Forelimb muscle (tissue), 1 donor: Measurements from ENCODE around the gene RALGPS2. TPM values are rescaled to one million over a fixed set of nuclear protein-coding genes. Genes with fewer than 3 reads are reported as not detected.

Experiments
- DNase-seq: peaks from one replicate; pipeline ENCODE4 v3.0.0-alpha.2; 2013; ENCODE audit warnings: low read depth
- polyA plus RNA-seq: library from polyadenylated mRNA; unstranded; fragments of 120-200 nt; gene quantifications from one replicate; pipeline ENCODE4 v1.2.1, GENCODE V29; 2013; ENCODE audit not compliant: insufficient read length

Gene RALGPS2
- polyA plus RNA-seq, 1 donor = 39.6 TPM

DNA sequence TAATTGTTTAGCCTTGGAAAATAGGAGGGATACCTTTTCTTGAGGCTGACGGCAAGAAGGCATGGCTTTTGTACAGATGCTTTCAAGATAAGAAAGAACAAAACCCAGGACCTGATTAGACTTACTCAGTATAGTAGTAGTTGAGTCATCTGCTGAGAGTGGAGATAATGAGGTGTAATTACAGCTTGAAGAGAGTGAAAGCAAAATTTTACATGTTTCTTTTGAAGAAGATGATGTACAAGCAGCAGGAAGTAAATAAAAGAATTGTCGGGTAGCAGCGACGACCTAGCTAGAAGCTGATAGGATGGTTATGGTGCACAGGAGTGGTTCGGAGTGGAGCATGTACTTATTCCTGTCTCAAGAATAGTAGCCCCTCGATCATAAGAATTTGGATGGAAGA is 139.3 kb downstream of the RALGPS2 start:
- no peak for DNase-seq

DNA sequence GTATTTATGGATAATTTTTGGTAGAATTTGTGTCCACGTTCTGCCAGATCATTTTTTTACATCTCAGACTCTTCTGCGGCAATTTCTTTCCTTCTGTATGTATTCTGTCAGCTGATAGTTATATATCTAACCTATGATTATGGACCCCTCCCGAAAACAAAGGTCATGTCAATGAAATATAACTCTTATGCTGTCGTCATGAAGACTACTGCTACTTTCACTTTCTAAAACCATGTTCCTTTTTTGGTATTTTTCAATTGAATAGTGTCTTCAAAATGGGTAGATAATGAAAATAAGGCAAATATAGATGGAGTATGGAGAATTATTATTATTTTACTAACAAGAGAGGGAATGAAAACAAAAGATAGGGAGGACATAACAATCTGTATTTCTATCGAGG is 142.6 kb downstream of the RALGPS2 start:
- DNase-seq = peak; percentile 58

DNA sequence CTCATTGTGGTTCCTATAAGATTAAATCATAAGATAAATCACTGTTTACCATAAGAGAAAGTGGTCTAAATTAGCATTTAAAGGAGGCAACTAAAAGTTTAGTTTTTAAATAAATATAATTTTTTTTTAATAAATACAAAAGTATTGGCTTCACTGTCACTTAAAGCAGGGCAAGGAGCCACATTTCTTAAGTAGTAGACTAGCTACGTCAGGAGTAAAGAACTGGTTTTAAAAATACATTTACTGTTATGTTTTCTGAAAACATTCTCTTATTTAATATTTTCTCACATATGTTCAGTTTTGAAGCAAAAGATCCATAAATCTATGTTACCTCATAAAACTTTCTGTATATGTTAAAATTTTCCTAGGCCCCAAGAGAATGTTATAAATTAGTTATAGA is 143.7 kb downstream of the RALGPS2 start:
- DNase-seq = no peak

DNA sequence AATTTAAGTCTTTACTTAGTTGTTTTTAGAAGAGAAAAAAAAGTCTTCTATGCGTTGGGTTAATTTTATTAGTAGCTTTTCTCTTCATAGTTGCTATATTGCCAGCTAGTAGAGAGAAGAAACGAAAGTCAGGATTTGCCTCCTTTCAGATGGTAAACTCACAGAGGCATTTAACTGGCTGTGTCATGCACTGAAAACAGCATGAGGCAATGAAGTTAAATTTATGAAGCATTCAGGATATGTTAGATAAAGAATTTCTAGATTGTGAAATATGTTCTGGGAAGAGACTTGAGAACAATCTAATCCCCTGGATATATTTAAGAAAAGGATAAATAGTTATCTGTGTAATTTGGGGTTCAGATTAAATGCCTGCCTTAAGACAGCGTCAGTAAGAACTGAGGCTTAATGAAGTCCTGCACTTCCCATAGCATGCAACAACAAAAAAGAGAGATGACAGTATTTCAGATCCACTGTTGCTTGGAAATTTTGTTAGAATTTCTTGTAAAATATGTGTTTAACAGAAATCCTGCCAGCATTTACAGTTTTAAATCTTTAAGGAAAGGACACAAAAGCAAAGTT is 144.2 kb downstream of the RALGPS2 start:
- no peak for DNase-seq

DNA sequence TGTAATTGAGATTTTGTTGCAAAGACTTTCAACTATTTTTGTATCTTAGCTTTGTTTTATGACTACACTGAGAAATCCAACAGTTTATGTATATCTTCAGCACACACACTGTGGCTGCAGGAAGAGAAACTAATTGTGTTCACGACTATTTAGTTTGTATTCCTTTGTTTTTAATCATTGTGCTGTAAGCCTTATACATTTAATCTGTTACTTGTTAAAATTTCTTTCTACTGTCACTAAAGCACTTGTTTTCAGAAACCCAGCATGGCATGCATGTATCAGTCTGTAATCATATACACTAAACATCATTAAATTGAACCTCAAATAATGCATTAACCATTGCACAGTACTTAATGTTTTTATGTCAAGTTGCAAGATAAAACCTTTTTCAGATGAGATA is 145.2 kb downstream of the RALGPS2 start:
- no peak for DNase-seq

DNA sequence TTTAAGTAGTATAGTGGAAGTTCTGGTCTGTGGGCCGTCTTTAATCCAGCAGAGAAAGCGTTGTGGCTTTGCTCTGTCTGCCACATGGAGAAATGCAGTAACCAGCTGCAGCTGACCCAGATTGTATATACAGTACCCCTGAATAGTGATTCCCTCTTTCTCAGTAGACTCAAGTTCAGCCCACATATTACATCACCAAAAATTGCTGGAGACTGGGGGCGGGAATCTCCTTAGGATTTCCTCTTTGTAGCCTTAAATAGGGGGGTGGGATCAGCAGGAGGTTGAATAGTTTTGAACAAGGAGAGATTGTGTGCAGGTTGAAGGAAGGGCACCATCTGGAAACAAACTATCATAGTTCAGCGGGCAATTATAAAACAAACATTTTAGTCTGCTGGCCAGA is 145.9 kb downstream of the RALGPS2 start, which contains the start of gene ANGPTL1:
TSS of gene ANGPTL1 (minus strand) at position 134 of the 400 bp plus-strand sequence. CDS start 5,301 bp downstream, outside the sequence.
- DNase-seq = peak; percentile 77

DNA sequence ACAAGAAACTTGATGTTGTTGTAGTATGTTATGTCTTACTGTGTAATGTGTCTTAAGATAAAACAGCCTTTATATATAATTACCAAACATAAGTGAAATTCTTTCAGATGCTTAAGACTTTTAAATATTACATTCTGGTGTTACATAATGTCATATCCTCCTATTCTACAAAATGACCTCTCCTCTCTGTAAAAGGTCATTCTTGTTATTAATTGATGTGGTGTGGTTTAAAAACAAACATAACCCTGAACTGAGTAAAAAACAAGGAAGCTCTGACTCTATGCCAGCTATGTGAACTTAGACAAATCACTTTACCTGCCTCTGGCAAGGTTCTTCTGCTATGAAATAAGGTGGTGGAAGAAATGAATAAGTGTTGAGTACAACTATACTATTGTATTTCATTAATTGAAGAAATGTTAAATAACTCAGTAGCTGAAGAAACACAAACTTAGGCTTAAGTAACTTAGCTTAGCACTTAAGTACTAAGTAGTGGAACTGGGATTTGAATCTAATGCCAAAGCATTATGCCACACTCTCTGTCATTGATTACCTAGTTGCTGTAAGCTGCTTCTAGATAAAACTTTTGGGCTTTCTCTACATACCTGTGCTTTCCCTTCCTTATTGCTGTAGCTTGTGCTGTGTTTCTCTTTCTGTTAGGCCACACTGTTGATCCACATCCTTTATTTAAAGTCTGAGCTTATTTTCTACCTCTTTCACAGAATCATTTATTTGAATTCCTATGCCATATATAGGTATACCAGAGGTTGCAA is 146.7 kb downstream of the RALGPS2 start:
- DNase-seq = no peak

DNA sequence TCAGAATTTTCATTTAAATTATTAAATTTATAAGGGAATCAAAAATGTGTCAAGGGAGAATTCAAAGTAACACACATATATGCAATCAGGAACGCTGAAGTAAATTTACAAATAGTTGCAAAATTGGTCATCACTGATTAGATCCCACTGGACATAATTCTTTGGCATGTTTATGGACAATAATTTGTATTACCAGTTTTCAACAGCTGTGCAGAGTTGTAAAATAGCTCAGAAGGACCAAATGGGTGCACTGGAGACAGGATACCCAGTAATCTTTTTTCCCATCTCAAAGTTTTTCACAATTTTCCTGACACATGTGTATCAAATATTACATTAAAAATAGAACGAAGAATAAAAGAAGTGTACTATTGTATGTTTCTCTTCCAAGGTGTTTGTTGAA is 149.9 kb downstream of the RALGPS2 start:
- DNase-seq = no peak

DNA sequence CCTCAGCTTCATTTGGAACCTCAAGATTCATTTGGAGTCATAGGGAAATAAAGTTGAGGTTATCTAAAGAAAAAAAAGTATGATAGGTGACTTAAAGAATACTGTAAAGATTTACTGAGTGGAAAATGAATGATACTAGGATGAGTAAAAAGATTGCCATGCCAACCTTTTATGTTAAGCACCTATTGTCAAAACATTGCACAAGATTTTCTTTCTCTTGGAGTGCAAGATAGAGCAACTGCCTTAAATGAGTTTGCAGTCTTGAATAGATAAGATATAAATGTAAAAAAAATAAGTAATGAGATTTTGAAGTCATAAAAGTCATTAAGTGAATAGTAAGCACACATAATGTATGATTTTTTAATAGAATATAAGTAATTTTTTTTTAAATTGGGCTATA is 150.9 kb downstream of the RALGPS2 start:
- DNase-seq = no peak

DNA sequence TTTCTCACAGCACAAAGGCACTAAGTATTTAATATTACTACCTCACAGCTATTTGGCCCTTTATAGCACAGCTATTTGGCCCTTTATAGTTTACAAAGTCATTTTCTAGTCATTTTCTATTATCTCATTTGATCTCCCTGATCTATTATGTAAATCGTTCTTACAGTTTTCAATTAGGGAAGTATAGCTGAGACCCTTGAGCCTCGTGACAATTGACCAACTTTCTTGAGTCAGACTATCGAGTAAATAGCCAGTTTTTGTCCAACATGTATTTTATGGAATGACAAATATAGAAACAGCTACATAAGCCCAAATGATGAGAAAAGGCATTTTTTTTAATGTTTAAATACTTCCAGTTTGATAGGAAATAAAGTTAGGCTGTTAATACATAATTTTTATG is 152.9 kb downstream of the RALGPS2 start:
- DNase-seq = no peak

DNA sequence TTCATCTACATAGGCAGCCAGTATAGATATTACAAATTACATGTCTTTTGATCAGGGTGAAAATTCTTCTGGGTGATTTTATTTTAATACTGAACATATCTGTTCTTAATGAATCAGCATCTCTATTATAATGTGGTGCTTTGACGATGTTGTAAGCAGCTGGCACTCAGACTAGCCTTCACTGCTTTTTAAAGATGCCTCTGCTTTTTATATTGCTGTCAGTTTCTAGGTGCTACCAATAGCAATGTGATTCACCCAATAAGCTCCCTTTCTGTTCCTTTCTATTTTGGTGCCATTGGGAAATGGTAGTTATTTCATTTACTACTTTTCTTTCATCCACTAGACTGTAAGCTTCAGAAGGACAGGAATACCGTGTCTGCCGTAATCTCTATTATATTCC is 156.9 kb downstream of the RALGPS2 start:
- DNase-seq = no peak

DNA sequence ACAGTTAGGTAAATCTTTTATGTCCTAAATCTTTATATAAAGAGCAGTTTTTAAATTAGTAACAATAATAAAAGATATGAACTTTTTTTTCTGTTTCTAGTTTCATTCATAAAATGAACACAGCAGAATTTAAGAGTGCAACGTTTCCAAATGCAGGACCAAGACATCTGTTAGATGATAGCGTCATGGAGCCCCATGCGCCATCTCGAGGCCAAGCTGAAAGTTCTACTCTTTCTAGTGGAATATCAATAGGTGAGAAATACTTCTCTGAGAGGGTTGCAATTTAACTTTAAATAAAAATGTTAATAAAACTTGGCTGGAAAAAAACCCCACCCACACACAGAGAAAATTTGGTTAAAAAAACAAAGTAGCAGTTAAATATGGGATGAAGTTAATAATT is 160.8 kb downstream of the RALGPS2 start:
- DNase-seq = no peak

DNA sequence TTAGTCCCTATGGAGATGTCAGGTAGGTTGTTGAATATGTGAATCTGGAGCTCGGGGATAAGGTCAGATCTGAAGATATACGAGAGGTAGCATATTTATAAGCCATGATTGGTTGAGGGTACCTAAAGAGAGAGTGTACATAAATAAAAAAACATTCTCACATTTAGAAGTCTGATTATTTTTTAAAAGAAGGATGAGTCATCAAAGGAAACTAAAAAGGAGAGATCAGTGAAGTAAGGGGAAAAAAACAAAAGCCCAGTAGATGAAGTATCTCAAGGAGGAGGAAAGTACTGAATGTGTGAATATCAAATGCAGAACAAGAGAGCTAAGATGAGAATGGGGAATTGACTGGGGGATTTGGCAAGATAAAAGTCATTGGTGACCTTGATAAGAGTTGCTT is 161.5 kb downstream of the RALGPS2 start:
- no peak for DNase-seq

DNA sequence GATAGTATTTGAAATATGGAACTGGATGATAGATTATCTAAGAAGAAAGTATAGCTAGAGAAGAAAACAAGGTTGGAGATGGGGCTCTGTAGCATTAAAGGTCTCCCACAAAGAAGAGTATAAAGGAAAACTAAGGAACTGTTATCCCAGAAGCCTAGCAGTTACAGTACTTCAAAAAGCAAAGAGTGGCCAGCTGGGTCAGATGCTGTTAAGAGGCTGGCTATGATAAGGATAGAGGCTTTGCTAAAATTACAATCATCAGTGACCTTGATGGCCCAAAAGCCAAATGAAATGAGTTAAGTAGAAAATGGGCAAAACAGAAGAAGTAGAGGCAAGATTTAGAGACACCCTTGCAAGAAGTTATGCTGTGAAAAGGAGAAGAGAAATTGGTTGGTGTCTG is 170.9 kb downstream of the RALGPS2 start:
- DNase-seq = no peak

DNA sequence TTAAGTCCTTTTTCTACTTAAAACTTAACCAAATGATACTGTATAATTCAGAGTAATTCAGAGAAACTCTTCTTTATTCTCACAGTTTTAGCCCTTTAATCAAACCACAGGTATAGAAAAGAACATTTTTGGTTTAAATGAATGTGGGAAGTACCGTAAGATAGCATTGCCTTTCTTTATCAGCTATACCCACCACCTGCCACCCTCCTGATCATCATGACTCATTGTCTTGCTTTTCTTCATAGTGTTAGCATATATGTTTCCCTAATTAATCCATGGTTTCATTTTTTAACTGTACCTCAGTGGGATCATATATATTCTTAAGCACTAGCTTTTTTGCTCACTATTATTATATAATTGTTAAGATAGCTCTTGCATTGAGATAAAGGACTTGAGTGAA is 173.4 kb downstream of the RALGPS2 start:
- no peak for DNase-seq

DNA sequence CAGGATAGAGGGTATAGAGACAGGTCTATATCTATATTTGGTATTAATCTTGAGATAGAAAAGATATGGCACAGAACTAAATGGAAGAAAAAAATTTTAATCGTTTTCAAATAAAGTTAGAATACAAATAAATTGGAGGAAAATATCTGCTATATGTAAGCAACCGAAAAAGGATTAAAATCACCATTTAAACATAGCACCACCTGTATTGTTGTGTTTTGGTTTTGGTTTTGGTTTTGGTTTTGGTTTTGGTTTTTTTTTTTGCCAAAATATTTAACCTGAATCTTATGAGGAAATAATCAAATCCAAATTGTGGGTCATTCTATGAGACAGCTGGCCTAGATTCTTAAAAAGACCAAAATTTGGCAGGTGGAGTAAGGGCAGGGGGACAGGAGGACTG is 174.4 kb downstream of the RALGPS2 start:
- no peak for DNase-seq

DNA sequence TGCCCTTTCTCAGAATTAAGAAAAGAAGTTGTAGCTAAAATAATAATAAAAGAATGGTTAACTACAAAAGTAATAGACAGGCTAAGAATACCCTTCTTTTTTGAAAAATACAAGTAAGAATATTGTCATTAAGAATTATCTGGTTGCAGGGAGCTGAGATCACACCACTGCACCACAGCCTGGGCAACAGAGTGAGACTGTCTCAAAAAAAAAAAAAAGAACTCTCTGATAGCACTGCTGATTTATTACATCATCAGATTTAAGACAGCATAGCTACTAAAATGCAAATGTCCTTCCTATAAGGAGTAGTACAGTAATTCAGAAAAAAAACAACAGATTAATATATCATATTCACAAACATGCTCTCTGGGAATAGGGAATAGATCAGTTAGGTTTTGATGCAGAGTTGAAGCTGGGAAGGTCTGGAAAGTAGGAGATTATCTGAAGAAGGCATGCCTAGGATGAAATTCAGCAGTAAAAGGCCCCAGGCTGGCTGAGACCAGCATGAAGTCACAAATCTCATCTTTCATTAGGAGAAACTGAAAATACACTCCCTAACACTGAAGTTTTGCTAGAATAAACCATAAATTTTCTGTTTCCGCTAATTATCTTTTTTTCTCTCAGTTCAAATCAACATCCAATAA is 176.6 kb downstream of the RALGPS2 start:
- no peak for DNase-seq

DNA sequence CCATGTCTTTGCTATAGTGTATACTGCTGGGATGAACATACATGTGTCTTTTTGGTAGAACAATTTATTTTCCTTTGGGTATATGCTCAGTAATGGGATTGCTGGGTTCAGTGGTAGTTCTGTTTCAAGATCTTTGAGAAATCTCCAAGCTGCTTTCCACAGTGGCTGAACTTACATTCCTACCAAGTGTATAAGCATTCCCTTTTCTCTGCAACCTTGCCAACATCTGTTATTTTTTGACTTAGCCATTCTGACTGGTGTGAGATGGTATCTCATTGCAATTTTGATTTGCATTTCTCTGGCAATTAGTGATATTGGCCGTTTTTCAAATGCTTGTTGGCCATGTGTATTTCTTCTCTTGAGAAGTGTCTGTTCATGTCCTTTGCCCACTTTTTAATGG is 183.3 kb downstream of the RALGPS2 start:
- no peak for DNase-seq

DNA sequence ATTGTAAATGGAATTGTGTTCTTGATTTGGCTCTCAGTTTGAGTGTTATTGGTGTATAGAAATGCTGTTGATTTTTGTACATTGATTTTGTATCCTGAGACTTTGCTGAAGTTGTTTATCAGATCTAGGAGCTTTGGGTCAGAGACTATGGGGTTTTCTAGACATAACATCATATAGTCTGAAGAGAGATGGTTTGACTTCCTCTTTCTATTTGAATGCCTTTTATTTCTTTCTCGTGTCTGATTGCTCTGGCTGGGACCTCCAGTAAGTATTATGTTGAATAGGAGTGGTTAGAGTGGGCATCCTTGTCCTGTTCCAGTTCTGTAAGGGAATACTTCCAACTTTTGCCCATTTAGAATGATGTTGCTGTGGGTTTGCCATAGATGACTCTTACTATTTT is 185.0 kb downstream of the RALGPS2 start:
- DNase-seq = no peak

DNA sequence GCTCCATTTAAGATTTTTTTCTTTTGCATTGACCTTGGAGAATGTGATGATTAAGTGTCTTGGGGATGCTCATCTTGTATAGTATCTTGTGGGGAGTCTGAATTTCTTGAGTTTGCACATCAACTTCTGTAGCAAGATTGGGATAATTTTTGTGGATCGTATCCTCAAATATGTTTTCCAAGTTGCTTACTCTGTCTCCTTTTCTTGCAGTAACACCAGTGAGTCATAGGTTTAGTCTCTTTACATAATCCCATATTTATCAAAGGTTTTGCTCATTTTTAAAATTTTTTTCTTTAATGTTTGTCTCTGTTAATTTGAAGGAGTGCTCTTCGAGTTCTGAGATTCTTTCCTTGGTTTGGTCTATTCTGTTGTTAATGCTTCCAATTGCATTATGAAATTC is 187.6 kb downstream of the RALGPS2 start:
- DNase-seq = no peak

DNA sequence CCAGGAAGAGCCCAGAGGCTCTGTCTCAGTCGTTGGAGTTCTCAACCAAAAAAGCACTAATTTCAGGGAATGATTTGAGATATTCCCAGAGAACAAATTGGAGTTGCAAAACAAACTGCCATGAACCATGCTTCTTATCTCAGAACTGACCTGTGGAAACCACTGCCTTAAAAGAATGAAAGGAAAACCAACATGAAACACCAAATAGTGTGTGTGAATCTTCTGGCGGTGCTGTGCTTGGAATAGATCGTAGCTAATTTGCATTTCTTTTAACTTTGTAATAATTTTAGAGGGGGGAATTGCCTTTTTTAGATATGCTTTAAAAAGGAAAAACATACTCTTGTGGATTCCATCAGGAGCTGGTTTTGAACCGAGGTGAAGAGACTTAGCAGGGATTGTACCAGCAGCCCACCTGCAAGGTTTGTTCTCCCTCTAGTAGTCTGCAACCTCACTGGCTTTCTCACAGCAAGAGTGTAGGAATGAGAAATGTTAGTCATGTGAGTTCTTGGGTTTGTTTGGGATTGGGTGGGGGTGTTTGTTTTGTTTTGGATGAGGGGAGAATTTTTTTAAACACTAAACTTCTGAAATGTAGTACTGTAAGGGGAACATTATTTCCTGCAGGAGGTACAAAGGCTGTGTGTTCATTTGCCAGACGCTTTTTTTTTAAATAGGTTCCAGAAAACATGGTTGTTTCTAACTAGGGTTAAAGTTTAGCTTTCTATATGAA is 191.6 kb downstream of the RALGPS2 start:
- no peak for DNase-seq

DNA sequence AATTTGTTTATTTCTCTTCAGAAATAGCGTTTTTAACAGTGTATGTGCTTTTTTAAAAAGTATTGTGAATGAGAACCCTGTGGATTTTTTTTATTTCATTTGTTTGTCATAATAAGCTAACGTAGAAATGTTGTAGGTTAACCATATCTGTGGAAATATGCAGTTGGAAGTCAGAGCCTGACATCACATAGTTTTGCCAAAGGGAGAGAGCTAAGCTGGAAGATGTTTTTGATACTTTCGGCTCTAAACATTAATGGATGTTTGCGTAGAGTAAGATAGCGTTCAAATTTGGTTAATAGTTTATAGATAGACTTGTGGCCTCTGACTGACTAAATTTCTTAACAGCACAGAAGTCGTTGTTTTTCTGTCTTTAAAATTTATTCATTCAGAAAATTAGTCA is 193.3 kb downstream of the RALGPS2 start:
- no peak for DNase-seq
